Keratinocyte (primary cell): ENCODE data around the gene ZBTB9. TPM values are rescaled to one million over a fixed set of nuclear protein-coding genes. Genes with fewer than 3 reads are reported as not detected.

Experiments used
- DNase-seq: peaks from one replicate; pipeline ENCODE4 v3.0.0-alpha.2; 2011; ENCODE audit warnings: low read depth, missing footprints, low spot score
- FAIRE-seq: peaks from 2 replicates; lab custom pipeline; 2011; peaks lifted over from hg19 to GRCh38; lab: Jason Lieb, UNC
- H2AFZ ChIP-seq: 2 replicates; pipeline ENCODE4 v1.6.0; 2012; ENCODE audit warnings: low read length, control low read depth, inconsistent platforms; ENCODE audit not compliant: control insufficient read depth
- H3K27ac ChIP-seq: 2 replicates; pipeline ENCODE4 v1.5.1; 2011; ENCODE audit warnings: low read length; ENCODE audit not compliant: control insufficient read depth, insufficient read depth
- H3K27me3 ChIP-seq: 3 replicates; pipeline ENCODE4 v1.6.0; 2011; ENCODE audit warnings: low read length; ENCODE audit not compliant: control insufficient read depth, insufficient read depth; ENCODE audit errors: extremely low read depth
- H3K36me3 ChIP-seq, 2 experiments: 2 replicates in 1 of 2; 3 replicates in 1 of 2; pipeline ENCODE4 v1.5.1; 2011; ENCODE audit warnings: low read length in 2 of 2, mild to moderate bottlenecking in 1 of 2; ENCODE audit not compliant: control insufficient read depth in 2 of 2, insufficient read depth in 2 of 2; ENCODE audit errors: extremely low read depth in 1 of 2
- H3K4me1 ChIP-seq: 3 replicates; pipeline ENCODE4 v1.5.1; 2011; ENCODE audit warnings: low read length; ENCODE audit not compliant: control insufficient read depth, insufficient read depth; ENCODE audit errors: extremely low read depth
- H3K4me2 ChIP-seq: 3 replicates; pipeline ENCODE4 v1.6.0; 2011; ENCODE audit warnings: low read depth, low read length; ENCODE audit not compliant: control insufficient read depth, insufficient read depth; ENCODE audit errors: extremely low read depth
- H3K4me3 ChIP-seq, 3 experiments: fragments of 200-600 bp in 1 of 3; sonication (generic) in 1 of 3; 2 replicates in 2 of 3; 3 replicates in 1 of 3; pipeline ENCODE4 v1.5.1; 2011 to 2016; ENCODE audit warnings: low read length in 3 of 3, mild to moderate bottlenecking in 3 of 3, control low read depth in 2 of 3, inconsistent platforms in 1 of 3, low read depth in 1 of 3, mixed read lengths in 1 of 3, mixed run types in 1 of 3, moderate library complexity in 1 of 3; ENCODE audit not compliant: control insufficient read depth in 2 of 3, insufficient read depth in 2 of 3; ENCODE audit errors: extremely low read depth in 1 of 3
- H3K79me2 ChIP-seq: 2 replicates; pipeline ENCODE4 v1.6.0; 2012; ENCODE audit warnings: low read length; ENCODE audit not compliant: control insufficient read depth, insufficient read depth
- H3K9ac ChIP-seq: 3 replicates; pipeline ENCODE4 v1.6.0; 2011; ENCODE audit warnings: low read length; ENCODE audit not compliant: control insufficient read depth, insufficient read depth; ENCODE audit errors: extremely low read depth
- H3K9me1 ChIP-seq: 3 replicates; pipeline ENCODE4 v1.6.0; 2011; ENCODE audit warnings: low read length; ENCODE audit not compliant: control insufficient read depth, insufficient read depth; ENCODE audit errors: extremely low read depth
- H3K9me3 ChIP-seq: 2 replicates; pipeline ENCODE4 v1.5.1; 2012; ENCODE audit warnings: low read depth, low read length; ENCODE audit not compliant: control insufficient read depth
- H4K20me1 ChIP-seq: 3 replicates; pipeline ENCODE4 v1.6.0; 2011; ENCODE audit warnings: low read length; ENCODE audit not compliant: control insufficient read depth, insufficient read depth; ENCODE audit errors: extremely low read depth
- CTCF ChIP-seq, 3 experiments: IDR thresholded peaks in 1 of 3; conservative IDR thresholded peaks in 1 of 3; optimal IDR thresholded peaks in 1 of 3; 2 replicates in 2 of 3; 3 replicates in 1 of 3; pipeline versions ENCODE3 to v1.5.1; 2011; ENCODE audit warnings: low read length in 3 of 3, mild to moderate bottlenecking in 3 of 3, moderate library complexity in 2 of 3, control low read depth in 1 of 3, inconsistent platforms in 1 of 3; ENCODE audit not compliant: insufficient read depth in 2 of 3; ENCODE audit errors: extremely low read depth in 1 of 3
- EZH2 ChIP-seq: IDR thresholded peaks from one replicate; pipeline ENCODE4 v1.6.1; 2012; ENCODE audit warnings: inconsistent platforms, mild to moderate bottlenecking, low read length, moderate library complexity
- dilution Hi-C: fragments of 300-500 bp; cut with MboI; formaldehyde crosslinking; loops from one replicate; pipeline ENCODE4 v1.7.0; 2020; ENCODE audit warnings: low sequenced_read_pairs; ENCODE audit not compliant: extremely low pct_ligation_motif_present
- polyA plus RNA-seq, 5 experiments: library from polyadenylated mRNA; depleted of rRNA in 3 of 5; stranded (reverse) in 3 of 5; stranded (forward) in 1 of 5; unstranded in 1 of 5; fragments of >200 nt; gene quantifications; 1 replicate in 1 of 5; 2 replicates in 3 of 5; 3 replicates in 1 of 5; pipeline versions ENCODE4 v1.2.1 to v1.2.3, GENCODE V29; 2011 to 2012; ENCODE audit warnings: missing spikeins in 2 of 5, low read depth in 1 of 5, low replicate concordance in 1 of 5

Gene ZBTB9
- polyA plus RNA-seq, 1 donor (not counting 4 experiments of a cell fraction or from before 2014, with no cell fraction given) = 7.8 TPM

- Histone ChIP-seq H3K79me2 (peaks cover 24% of the 10 kb centered on the region), H3K9me1 (no peaks in the 10 kb centered on the region), H3K4me1 (peaks cover 25% of the 10 kb centered on the region), H3K27ac (peak within 1 kb of the TSS; percentile 93), H3K27me3 (no peaks in the 10 kb centered on the region), H3K4me2 (peak within 1 kb of the TSS; percentile 92), H4K20me1 (peaks cover 5% of the 10 kb centered on the region), H3K9ac (peak within 1 kb of the TSS; percentile 94), H3K36me3 (peaks cover 21 to 34% of the 10 kb centered on the region in 2 experiments), H3K9me3 (no peaks in the 10 kb centered on the region), H2AFZ (peak within 1 kb of the TSS; percentile 83), H3K4me3 (peak within 1 kb of the TSS; percentile 84 to 97 (median 96))
- peak; percentile 99 for DNase-seq
- TF ChIP-seq CTCF (optimal IDR thresholded peaks at IDR 0.05 in 1 of 3, IDR thresholded peaks at IDR 0.05 in 1 of 3, conservative IDR thresholded peaks at IDR 0.05 in 1 of 3; ENCODE audit: extremely low read depth in 1 of 3, insufficient read depth in 2 of 3, low read length in 3 of 3) (peak in 2 of 3 experiments; percentile 11 to 27), EZH2 (no peak)
- FAIRE-seq = peak; percentile 89
- dilution Hi-C loops = no loop called here
Measured at GRCh38 chr6:33417903-33418689, 36.3 kb upstream of the ZBTB9 start, which contains the start of gene CUTA. CUTA (minus strand) TSS chr6:33418107; CDS start chr6:33418000, 107 bp downstream.

- no peak for FAIRE-seq
- Histone ChIP-seq H3K9ac (peak overlapping the region; percentile 81), H3K79me2 (peaks cover 24% of the 10 kb centered on the region), H3K9me1 (no peaks in the 10 kb centered on the region), H3K36me3 (peaks cover 16 to 27% of the 10 kb centered on the region in 2 experiments), H3K4me1 (peaks cover 25% of the 10 kb centered on the region), H2AFZ (peak overlapping the region; percentile 83), H4K20me1 (peaks cover 5% of the 10 kb centered on the region), H3K9me3 (no peaks in the 10 kb centered on the region), H3K27ac (peak overlapping the region; percentile 93), H3K27me3 (no peaks in the 10 kb centered on the region), H3K4me2 (peak overlapping the region; percentile 92), H3K4me3 (peak overlapping the region in 2 of 3 experiments; percentile 24 to 64)
- dilution Hi-C loops = no loop called here
- no peak for DNase-seq
- TF ChIP-seq CTCF (optimal IDR thresholded peaks at IDR 0.05 in 1 of 3, IDR thresholded peaks at IDR 0.05 in 1 of 3, conservative IDR thresholded peaks at IDR 0.05 in 1 of 3; ENCODE audit: extremely low read depth in 1 of 3, insufficient read depth in 2 of 3, low read length in 3 of 3) (no peak), EZH2 (no peak)
Measured at GRCh38 chr6:33418690-33419291, 35.6 kb upstream of the ZBTB9 start.
